Measurements from ENCODE around the gene TMC1.
"Not testable (repeated sequence)": the region's sequence is repeated elsewhere in the genome, so short reads cannot be mapped to it uniquely, and the experiment has no call there.

The TMC1 gene

DNA sequence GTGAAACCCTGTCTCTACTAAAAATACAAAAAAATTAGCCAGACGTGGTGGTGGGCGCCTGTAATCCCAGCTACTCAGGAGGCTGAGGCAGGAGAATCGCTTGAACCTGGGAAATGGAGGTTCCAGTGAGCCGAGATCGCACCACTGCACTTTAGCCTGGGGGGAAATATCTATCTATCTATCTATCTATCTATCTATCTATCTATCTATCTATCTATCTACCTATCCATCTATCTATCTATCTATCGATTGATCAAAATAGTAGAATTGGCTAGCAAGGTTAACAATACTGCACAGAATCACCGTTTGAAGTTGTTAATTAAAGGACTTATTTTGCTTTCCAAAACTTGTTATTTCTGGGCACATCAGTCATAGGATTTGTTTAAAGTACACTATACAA is 341.4 kb downstream of the TMC1 start:
- DNase-seq: not testable (repeated sequence)

DNA sequence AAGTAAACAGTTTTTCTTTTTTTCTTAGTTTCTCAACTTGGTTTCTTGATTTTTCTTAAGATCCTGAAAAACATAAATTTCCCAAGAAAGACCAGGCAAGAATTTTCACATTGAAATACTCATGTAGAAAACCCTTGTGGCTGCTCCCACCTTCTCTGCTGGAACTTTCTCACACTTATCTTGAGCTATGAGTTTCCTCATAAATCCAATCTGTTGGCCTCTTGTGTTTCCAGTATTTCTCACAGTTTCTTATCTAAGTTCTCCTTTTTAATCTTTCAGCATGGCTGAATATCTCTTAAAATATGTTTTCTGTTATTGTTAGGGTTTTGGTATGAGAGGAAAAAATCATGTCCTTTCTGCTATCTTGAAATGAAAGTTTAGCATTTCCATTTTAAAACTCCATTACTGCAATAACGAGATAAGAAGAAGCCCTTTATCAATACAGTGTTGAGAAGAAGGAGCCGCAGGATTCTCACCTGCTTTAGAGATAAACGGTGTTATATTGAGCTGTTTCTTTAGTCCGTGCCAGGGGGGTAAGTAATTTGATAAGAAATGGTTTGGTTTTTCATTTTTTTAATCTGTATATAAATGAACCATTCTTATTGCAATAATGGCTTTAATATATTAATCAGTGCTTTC is 342.2 kb downstream of the TMC1 start:
- DNase-seq: no peak

DNA sequence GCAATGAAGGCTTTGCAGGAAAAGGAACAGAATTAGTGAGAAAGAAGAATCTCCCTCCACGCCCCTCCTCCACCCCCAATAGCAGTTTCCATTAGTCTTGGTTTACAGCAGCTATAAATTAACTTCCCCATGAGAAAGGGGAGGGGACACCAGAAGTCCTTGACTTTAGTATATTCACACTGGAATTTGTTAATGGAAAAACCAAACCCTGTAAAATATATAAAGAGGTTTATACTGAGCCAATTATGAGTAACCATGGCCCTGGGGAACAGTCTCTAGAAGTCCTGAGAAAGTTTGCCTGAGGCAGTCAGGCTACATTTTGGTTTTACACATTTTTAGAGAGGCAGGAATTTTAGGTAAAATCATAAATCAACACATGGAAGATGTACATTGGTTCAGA is 342.9 kb downstream of the TMC1 start:
- DNase-seq: no peak

DNA sequence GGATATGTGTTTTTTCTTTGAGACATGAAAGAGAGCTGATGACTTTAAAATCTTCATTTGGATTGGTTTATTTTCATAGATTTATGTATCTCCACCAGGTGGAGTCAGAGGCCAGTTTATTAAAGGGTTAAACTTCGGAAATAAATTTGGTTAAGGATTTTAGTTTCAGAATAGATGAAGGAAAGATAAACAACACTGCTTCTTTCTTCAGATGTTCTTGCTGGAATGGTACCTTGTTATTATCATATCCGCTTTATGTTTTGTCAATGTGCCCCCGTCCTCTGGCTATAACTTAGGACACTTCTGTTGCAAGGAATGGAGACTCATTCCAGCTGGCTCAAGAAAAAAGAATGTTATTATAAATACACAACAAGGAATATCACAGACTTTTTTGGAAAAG is 350.3 kb downstream of the TMC1 start:
- no peak for DNase-seq

DNA sequence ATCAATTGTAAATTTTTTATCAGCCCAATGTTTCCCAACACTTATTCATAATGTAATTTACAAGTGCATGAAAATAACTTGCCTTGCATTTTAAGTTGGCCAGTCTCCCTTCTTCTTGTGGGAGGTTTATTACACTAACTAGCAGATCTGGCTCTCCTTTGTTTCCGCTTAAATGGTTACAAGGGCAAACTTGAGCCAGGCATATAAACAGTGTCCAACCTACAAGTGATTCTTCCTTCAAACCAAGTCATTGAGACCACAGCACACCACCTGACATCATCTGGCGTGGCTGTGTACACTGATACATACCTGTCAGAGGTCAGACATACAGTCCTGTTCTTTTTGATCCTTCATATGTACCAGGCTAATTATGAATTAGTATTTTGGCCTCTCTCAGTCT is 351.3 kb downstream of the TMC1 start:
- no peak for DNase-seq

DNA sequence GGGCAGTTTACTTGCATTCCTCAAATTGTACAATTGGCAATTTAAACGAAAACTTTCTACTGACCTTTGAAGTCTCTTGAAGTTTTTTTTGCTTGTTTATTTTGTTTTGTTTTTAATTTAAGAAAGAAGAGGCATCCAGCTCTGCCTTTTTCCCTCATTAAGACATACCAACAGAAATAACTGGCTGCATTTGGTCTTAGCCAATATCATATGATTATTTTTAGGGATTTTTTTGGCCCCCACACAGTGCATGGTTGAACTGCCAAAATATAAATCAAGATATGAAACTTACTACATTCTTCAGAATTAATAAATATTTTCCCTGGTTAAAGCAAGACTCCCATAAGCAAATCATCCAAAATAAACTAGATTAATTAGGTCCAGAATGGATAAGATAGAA is 352.0 kb downstream of the TMC1 start:
- no peak for DNase-seq

DNA sequence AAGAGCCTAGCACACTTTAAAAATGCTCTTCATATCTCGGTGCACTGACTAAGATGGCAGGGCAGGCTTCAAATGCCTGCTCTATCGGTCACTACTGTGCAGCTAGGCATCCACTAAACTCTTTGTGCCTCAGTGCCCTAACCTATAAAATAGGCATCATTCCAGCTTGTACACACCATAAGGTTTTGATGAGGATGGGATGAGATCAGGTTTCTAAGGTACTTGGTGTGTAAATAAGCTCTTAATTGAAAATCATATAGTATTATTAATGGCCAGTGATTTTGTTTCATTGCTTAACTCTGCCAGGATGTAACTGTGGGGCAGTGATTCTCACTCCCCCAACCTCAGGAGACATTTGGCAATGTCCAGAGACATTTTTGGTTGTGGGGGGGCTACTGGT is 352.9 kb downstream of the TMC1 start:
- DNase-seq: no peak

DNA sequence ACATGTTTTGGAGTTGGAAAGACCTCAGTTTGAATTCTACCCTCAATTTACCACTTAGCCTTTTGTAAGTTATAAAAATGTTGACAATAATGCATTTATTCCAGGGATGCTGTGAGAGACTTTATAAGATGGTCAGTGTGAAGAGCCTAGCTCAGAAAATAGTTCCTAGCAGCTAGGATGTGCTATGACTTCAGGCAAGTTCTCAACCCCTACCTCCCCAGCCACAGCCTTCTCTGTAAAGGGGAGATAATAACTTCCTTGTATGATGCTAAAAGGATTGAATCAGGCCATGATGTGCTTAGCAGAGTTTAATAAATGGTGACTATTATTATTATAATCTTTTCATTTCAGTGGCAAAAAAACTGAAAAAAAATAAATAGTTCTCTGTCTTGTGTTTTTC is 353.8 kb downstream of the TMC1 start:
- no peak for DNase-seq

DNA sequence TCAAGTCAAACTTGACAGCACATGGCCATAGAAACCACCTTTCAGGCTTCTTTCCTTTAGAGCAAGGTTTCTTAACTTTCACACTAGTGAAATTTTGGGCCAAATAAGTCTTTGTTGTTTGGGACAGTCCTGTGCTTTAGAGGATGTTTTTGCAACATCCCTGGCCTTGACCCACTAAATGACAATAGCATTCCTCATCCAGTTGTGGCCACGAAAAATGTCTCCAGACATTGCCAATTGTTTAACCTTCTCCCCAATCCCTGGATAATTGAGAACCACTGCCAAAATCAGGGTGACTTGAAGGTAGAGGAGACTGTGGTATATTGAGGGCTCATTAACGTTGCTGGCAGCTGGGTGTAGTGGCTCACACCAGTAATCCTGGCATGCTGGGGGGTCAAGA is 359.4 kb downstream of the TMC1 start:
- no peak for DNase-seq

DNA sequence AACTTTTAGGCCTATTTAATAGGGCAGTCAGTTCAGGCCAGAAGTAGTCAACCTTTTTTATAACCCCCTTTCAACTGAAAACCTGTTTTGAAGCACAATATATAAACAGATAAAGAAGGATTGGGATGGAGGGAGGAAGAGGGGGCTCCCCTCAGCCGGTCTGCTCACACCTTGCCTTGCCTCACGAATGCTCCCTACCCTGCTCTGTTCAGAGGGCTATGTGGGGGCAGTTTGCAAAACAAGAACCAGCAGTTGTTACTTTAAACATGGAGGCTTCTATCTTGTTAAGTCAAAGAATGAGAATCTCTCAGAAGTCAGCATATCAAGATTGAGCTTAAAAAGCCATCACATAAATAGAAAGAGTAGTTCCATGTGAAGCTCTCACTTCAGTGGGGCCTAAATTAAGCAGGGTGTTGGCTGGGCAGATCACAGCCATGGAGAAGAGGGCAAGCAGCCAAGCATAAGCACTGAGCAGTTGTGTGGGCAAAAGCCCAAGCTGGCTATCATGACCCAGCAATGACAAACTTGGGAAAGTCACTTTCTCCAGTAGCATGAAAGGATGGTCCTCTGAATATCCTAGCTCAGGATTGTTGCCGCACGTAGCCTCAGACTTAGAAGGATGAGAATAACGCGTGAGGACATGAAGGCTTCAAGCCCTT is 360.8 kb downstream of the TMC1 start:
- DNase-seq: peak in 2 of 51 donors; percentile 0 to 3

DNA sequence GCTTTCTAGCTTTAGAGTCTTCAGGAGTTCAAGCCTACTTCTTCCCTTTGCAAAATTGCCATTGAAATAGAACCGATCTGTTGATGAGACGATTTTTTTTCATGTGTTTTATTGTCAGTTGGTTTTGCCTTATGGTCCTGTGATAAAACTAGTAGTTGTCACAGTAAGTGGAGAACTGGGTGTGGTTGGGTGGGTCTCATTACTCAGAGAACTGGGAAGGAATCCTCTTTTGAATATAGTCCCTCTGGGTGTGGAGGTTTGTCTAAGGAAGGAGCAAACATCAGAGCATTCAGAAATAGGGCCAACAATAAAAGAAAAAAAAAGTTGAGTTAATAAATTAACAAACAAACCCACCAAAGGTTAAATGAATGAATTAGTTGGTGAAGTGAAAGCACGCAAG is 362.5 kb downstream of the TMC1 start:
- DNase-seq: no peak

DNA sequence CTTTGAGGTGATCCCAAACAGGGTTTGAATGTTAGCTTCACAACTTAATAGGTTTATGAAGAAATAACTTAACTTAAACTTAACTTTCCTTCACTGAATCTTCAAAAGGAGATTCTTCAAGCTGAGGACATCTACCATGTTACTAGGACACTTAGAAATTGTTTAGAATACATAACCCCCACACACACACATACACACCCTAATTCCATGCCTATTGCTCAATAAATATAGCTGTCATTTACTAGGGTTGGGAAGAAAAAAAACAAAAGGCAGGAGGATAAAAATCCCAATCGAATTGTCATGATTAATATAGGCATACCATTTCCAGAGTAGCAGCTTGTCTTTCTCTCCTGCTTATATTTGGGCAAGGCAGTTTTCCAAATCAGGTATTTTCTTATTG is 363.1 kb downstream of the TMC1 start:
- no peak for DNase-seq

Data from hypothalamus (tissue), 51 donors.